ENCODE data around the gene PTPRC. TPM values are rescaled to one million over a fixed set of nuclear protein-coding genes. Genes with fewer than 3 reads are reported as not detected.

The PTPRC gene
- total and polyA plus RNA-seq, 5 experiments from 2014 or later: 906 to 1,253 (median 980) TPM

- POLR2A ChIA-PET: interaction anchor here (1.2 to 10.8 kb wide), 3 partner anchors 11 to 57 kb away, joined by 3 to 178 read pairs (median 6); no protein-coding TSS in a partner anchor
- peak overlapping the region in 9 of 10 donors; percentile 17 to 99 (median 66) for H3K27ac Mint-ChIP-seq
- no peaks in the 10 kb centered on the region for H3K27me3 Mint-ChIP-seq
- peaks cover 0 to 10% (median 6%) of the 10 kb centered on the region in 3 donors for H3K36me3 Mint-ChIP-seq
- H3K9me3 Mint-ChIP-seq: peaks cover 0 to 19% (median 5%) of the 10 kb centered on the region in 9 donors
- DNase-seq (no peak), ATAC-seq (peak in 1 of 2 donors; percentile 45)
- peak overlapping the region in 9 of 10 donors; percentile 6 to 74 (median 39) for H3K4me3 Mint-ChIP-seq
- peaks cover 42 to 95% (median 80%) of the 10 kb centered on the region in 4 donors for H3K4me1 Mint-ChIP-seq
Measured at GRCh38 chr1:198633675-198634121, 5.1 kb upstream of the PTPRC start.

GRCh38 chr1:198635964-198636363, 2.9 kb upstream of the PTPRC start:
- ATAC-seq: no peak
- Mint-ChIP-seq H3K4me1 (peaks cover 33 to 75% (median 63%) of the 10 kb centered on the region in 4 donors), H3K9me3 (peaks cover 0 to 19% (median 5%) of the 10 kb centered on the region in 9 donors), H3K27ac (peak overlapping the region; percentile 13 to 99 (median 91)), H3K4me3 (peak overlapping the region in 8 of 10 donors; percentile 2 to 64 (median 31)), H3K36me3 (peaks cover 6 to 18% (median 11%) of the 10 kb centered on the region in 3 donors), H3K27me3 (no peaks in the 10 kb centered on the region)
- no peak for DNase-seq
- POLR2A ChIA-PET: interaction anchor here (1.0 to 10.8 kb wide), 5 partner anchors 9 to 46 kb away, joined by 3 to 178 read pairs (median 4); no protein-coding TSS in a partner anchor

GRCh38 chr1:198636391-198636790, 2.4 kb upstream of the PTPRC start:
- Mint-ChIP-seq H3K27ac (peak overlapping the region; percentile 85 to 99 (median 92)), H3K36me3 (peaks cover 6 to 19% (median 14%) of the 10 kb centered on the region in 3 donors), H3K4me1 (peaks cover 33 to 71% (median 61%) of the 10 kb centered on the region in 4 donors), H3K27me3 (no peaks in the 10 kb centered on the region), H3K9me3 (peaks cover 0 to 19% (median 5%) of the 10 kb centered on the region in 9 donors), H3K4me3 (peak overlapping the region in 9 of 10 donors; percentile 51 to 74 (median 64))
- no peak for ATAC-seq
- POLR2A ChIA-PET: interaction anchor here (1.0 to 10.8 kb wide), 7 partner anchors 7 to 101 kb away, joined by 3 to 178 read pairs (median 3); no protein-coding TSS in a partner anchor
- DNase-seq: no peak

GRCh38 chr1:198637157-198637556, 1.7 kb upstream of the PTPRC start:
- Mint-ChIP-seq H3K36me3 (peaks cover 13 to 27% (median 20%) of the 10 kb centered on the region in 3 donors), H3K4me1 (peaks cover 33 to 63% (median 56%) of the 10 kb centered on the region in 4 donors), H3K4me3 (peak overlapping the region; percentile 16 to 82 (median 63)), H3K9me3 (peaks cover 0 to 19% (median 5%) of the 10 kb centered on the region in 9 donors), H3K27me3 (no peaks in the 10 kb centered on the region), H3K27ac (peak overlapping the region; percentile 85 to 99 (median 91))
- ATAC-seq (no peak), DNase-seq (no peak)
- POLR2A ChIA-PET: interaction anchor here (0.9 to 10.8 kb wide), 6 partner anchors 8 to 101 kb away, joined by 3 to 178 read pairs (median 4); no protein-coding TSS in a partner anchor

- POLR2A ChIA-PET: interaction anchor here (0.6 to 10.8 kb wide), 8 partner anchors 9 to 67 kb away, joined by 3 to 178 read pairs (median 4); no protein-coding TSS in a partner anchor
- ATAC-seq (no peak), DNase-seq (no peak)
- no peaks in the 10 kb centered on the region for H3K27me3 Mint-ChIP-seq
- H3K36me3 Mint-ChIP-seq: peaks cover 21 to 35% (median 26%) of the 10 kb centered on the region in 3 donors
- H3K27ac Mint-ChIP-seq: peak overlapping the region; percentile 87 to 99 (median 92)
- H3K4me3 Mint-ChIP-seq: peak overlapping the region; percentile 84 to 99 (median 90)
- H3K4me1 Mint-ChIP-seq: peaks cover 38 to 67% (median 53%) of the 10 kb centered on the region in 4 donors
- H3K9me3 Mint-ChIP-seq: peaks cover 0 to 17% (median 5%) of the 10 kb centered on the region in 9 donors
Measured at GRCh38 chr1:198637916-198638437, 863 bp upstream of the PTPRC start.

GRCh38 chr1:198638441-198638840, 399 bp upstream of the PTPRC start:
- Mint-ChIP-seq H3K9me3 (peaks cover 0 to 12% (median under 1%) of the 10 kb centered on the region in 9 donors), H3K4me3 (peak overlapping the region; percentile 84 to 99 (median 90)), H3K27me3 (no peaks in the 10 kb centered on the region), H3K36me3 (peaks cover 26 to 33% (median 27%) of the 10 kb centered on the region in 3 donors), H3K4me1 (peaks cover 36 to 67% (median 51%) of the 10 kb centered on the region in 4 donors), H3K27ac (peak overlapping the region; percentile 87 to 99 (median 92))
- POLR2A ChIA-PET: interaction anchor here (0.6 to 10.8 kb wide), 17 partner anchors 9 to 118 kb away, joined by 3 to 178 read pairs (median 4); no protein-coding TSS in a partner anchor
- ATAC-seq (peak; percentile 2 to 5), DNase-seq (no peak)

GRCh38 chr1:198639671-198640143, 867 bp downstream of the PTPRC start:
- Mint-ChIP-seq H3K4me3 (peak overlapping the region; percentile 84 to 99 (median 90)), H3K9me3 (no peaks in the 10 kb centered on the region), H3K4me1 (peaks cover 27 to 61% (median 47%) of the 10 kb centered on the region in 4 donors), H3K27ac (peak overlapping the region; percentile 87 to 99 (median 92)), H3K27me3 (no peaks in the 10 kb centered on the region), H3K36me3 (peaks cover 34 to 37% (median 36%) of the 10 kb centered on the region in 3 donors)
- DNase-seq (no peak), ATAC-seq (no peak)
- POLR2A ChIA-PET: interaction anchor here (0.9 to 10.8 kb wide), 13 partner anchors 9 to 483 kb away, joined by 3 to 178 read pairs (median 5); partner anchors contain the start of gene NEK7

- no peak for DNase-seq
- POLR2A ChIA-PET: interaction anchor here (0.8 to 10.8 kb wide), 9 partner anchors 8 to 484 kb away, joined by 3 to 178 read pairs (median 6); partner anchors contain the start of gene NEK7
- Mint-ChIP-seq H3K4me1 (peaks cover 27 to 62% (median 43%) of the 10 kb centered on the region in 4 donors), H3K27me3 (no peaks in the 10 kb centered on the region), H3K27ac (peak overlapping the region; percentile 87 to 99 (median 92)), H3K4me3 (peak overlapping the region; percentile 84 to 99 (median 90)), H3K9me3 (no peaks in the 10 kb centered on the region), H3K36me3 (peaks cover 35 to 40% (median 37%) of the 10 kb centered on the region in 3 donors)
- ATAC-seq: no peak
Measured at GRCh38 chr1:198640174-198640573, 1.3 kb downstream of the PTPRC start.

- POLR2A ChIA-PET: interaction anchor here (0.6 to 1.7 kb wide), 3 partner anchors 20 to 41 kb away, joined by 3 to 11 read pairs (median 8); no protein-coding TSS in a partner anchor
- Mint-ChIP-seq H3K9me3 (no peaks in the 10 kb centered on the region), H3K27ac (peak overlapping the region; percentile 90 to 99 (median 95)), H3K27me3 (no peaks in the 10 kb centered on the region), H3K36me3 (peaks cover 37 to 50% (median 44%) of the 10 kb centered on the region in 3 donors), H3K4me3 (peak overlapping the region; percentile 81 to 99 (median 92)), H3K4me1 (peaks cover 17 to 62% (median 35%) of the 10 kb centered on the region in 4 donors)
- peak; percentile 47 to 50 for ATAC-seq
- peak in 5 of 10 donors; percentile 28 to 69 (median 64) for DNase-seq
Measured at GRCh38 chr1:198641501-198641900, 2.7 kb downstream of the PTPRC start.

- peak overlapping the region; percentile 81 to 99 (median 92) for H3K4me3 Mint-ChIP-seq
- H3K9me3 Mint-ChIP-seq: no peaks in the 10 kb centered on the region
- POLR2A ChIA-PET: interaction anchor here (0.6 to 1.7 kb wide), 6 partner anchors 12 to 119 kb away, joined by 3 to 11 read pairs (median 4); no protein-coding TSS in a partner anchor
- ATAC-seq (peak in 1 of 2 donors; percentile 21), DNase-seq (no peak)
- H3K4me1 Mint-ChIP-seq: peaks cover 17 to 62% (median 35%) of the 10 kb centered on the region in 4 donors
- H3K36me3 Mint-ChIP-seq: peaks cover 41 to 56% (median 50%) of the 10 kb centered on the region in 3 donors
- no peaks in the 10 kb centered on the region for H3K27me3 Mint-ChIP-seq
- H3K27ac Mint-ChIP-seq: peak overlapping the region; percentile 86 to 99 (median 94)
Measured at GRCh38 chr1:198641966-198642668, 3.3 kb downstream of the PTPRC start.

GRCh38 chr1:198642983-198643382, 4.1 kb downstream of the PTPRC start:
- no peaks in the 10 kb centered on the region for H3K27me3 Mint-ChIP-seq
- H3K27ac Mint-ChIP-seq: peak overlapping the region; percentile 86 to 99 (median 94)
- ATAC-seq (no peak), DNase-seq (no peak)
- H3K9me3 Mint-ChIP-seq: no peaks in the 10 kb centered on the region
- H3K4me3 Mint-ChIP-seq: peak overlapping the region; percentile 81 to 99 (median 92)
- peaks cover 15 to 61% (median 32%) of the 10 kb centered on the region in 4 donors for H3K4me1 Mint-ChIP-seq
- H3K36me3 Mint-ChIP-seq: peaks cover 42 to 58% (median 52%) of the 10 kb centered on the region in 3 donors
- POLR2A ChIA-PET: interaction anchor here (1.1 to 1.7 kb wide), 4 partner anchors 13 to 120 kb away, joined by 3 to 11 read pairs (median 6); no protein-coding TSS in a partner anchor

All from naive thymus-derived CD8-positive, alpha-beta T cell (primary cell).